Measurements from ENCODE around the gene MLEC. TPM values are rescaled to one million over a fixed set of nuclear protein-coding genes. Genes with fewer than 3 reads are reported as not detected.

MLEC gene
- total RNA-seq, 1 donor from 2014 or later, result 47.5 TPM

- no peak for DNase-seq (ENCODE audit: low spot score in 2 of 2)
- no peak for TF ChIP-seq CTCF (IDR thresholded peaks at IDR 0.05)
- Histone ChIP-seq H3K36me3 (no peaks in the 10 kb centered on the region), H3K9me3 (no peaks in the 10 kb centered on the region), H3K4me1 (no peaks in the 10 kb centered on the region), H3K4me3 (no peak overlapping the region), H3K27me3 (no peaks in the 10 kb centered on the region), H3K27ac (no peak overlapping the region)
- intact Hi-C loops (cut with DNase I), result no loop called here
These were observed 62.3 kb downstream of the MLEC start for GRCh38 chr12:120749256-120749655.

DNA sequence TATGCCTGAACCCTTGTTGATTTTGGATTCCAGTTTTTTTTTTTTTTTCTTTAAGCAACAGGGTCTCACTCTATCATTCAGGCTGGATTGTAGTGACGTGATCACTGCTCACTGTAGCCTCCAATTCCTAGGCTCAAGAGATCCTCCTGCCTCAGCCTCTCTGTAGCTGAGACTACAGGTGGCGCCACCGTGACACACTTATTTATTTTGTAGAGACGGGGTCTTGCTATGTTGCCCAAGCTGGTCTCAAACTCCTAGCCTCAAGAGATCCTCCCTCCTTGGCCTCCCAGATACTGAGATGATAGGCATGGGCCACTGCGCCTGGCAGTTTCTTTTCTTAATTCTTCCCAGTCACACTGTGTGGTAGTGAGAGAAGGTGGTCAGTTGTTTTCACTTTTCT lies 63.9 kb downstream of the MLEC start:
- no peaks in the 10 kb centered on the region for H3K4me1 ChIP-seq
- H3K27ac ChIP-seq, result no peak overlapping the region
- TF ChIP-seq CTCF (IDR thresholded peaks at IDR 0.05), result no peak
- no peaks in the 10 kb centered on the region for H3K36me3 ChIP-seq
- no peak overlapping the region for H3K4me3 ChIP-seq
- no peaks in the 10 kb centered on the region for H3K27me3 ChIP-seq
- H3K9me3 ChIP-seq, result no peaks in the 10 kb centered on the region
- no peak for DNase-seq (ENCODE audit: low spot score in 2 of 2)
- intact Hi-C loops (cut with DNase I), result no loop called here

DNA sequence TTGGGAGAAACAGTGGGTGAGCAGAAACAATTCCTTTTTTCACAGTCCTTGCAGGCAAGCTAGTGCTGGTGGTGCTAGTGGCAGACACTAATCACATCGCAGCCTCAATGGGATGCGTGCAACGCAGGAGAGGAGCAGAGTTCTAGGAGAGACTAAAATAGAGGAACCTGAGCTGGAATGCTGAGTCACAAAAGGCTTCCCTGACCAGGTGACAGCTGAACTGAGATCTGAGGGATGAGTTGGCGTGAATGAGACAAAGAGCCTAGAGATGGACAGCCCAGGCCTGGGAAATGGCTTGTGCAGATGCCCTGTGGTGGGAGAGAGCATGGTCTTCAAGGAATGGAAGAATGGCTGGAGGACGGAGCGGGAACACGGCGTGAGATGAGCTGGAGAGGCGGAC lies 64.4 kb downstream of the MLEC start:
- no peaks in the 10 kb centered on the region for H3K36me3 ChIP-seq
- no peak overlapping the region for H3K27ac ChIP-seq
- H3K4me1 ChIP-seq, result no peaks in the 10 kb centered on the region
- no peak for DNase-seq (ENCODE audit: low spot score in 2 of 2)
- no peaks in the 10 kb centered on the region for H3K27me3 ChIP-seq
- no peaks in the 10 kb centered on the region for H3K9me3 ChIP-seq
- intact Hi-C loops (cut with DNase I), result no loop called here
- H3K4me3 ChIP-seq, result no peak overlapping the region
- TF ChIP-seq CTCF (IDR thresholded peaks at IDR 0.05), result no peak

Other genes with a start within 250 kb of the MLEC start
- gene COX6A1, start 249.0 kb upstream of the MLEC start, total RNA-seq, result 686 TPM
- 12.1 TPM for gene TRIAP1, start 240.8 kb upstream of the MLEC start, total RNA-seq
- gene GATC, start 240.7 kb upstream of the MLEC start, total RNA-seq, result 6.2 TPM
- 68.6 TPM for gene SRSF9, start 217.4 kb upstream of the MLEC start, total RNA-seq
- gene DYNLL1, start 191.0 kb upstream of the MLEC start, total RNA-seq, result 216 TPM
- 5.9 TPM for gene COQ5, start 158.0 kb upstream of the MLEC start, total RNA-seq
- gene RNF10, start 152.8 kb upstream of the MLEC start, total RNA-seq, result 147 TPM
- 3.0 TPM for gene POP5, start 105.7 kb upstream of the MLEC start, total RNA-seq
- gene CABP1, start 46.5 kb upstream of the MLEC start, total RNA-seq, result 0.32 TPM
- 26.8 TPM for gene UNC119B, start 23.3 kb downstream of the MLEC start, total RNA-seq
- 58.5 TPM for gene ACADS, start 38.7 kb downstream of the MLEC start, total RNA-seq
- 20.4 TPM for gene SPPL3, start 217.2 kb downstream of the MLEC start, total RNA-seq

Measured in ascending aorta (tissue), 2 donors.